H1 (cell line): ENCODE data around the gene NCLN. TPM values are rescaled to one million over a fixed set of nuclear protein-coding genes. Genes with fewer than 3 reads are reported as not detected.

Experiments used
- CBX8 ChIP-seq: fragments of 300-800, 300-1000 bp; sonication (generic); IDR thresholded peaks from 2 replicates; pipeline ENCODE4 v1.7.1; 2016; ENCODE audit warnings: low read depth, low read length, borderline replicate concordance
- CEBPB ChIP-seq: IDR thresholded peaks from 2 replicates; pipeline ENCODE4 v1.6.1; 2012; ENCODE audit warnings: low read depth, low read length
- SIX5 ChIP-seq: IDR thresholded peaks from 2 replicates; pipeline ENCODE4 v1.6.1; 2011; ENCODE audit warnings: mild to moderate bottlenecking, low read depth, low read length
- polyA plus RNA-seq, 7 experiments: library from polyadenylated mRNA; depleted of rRNA in 3 of 7; stranded (reverse) in 5 of 7; unstranded in 2 of 7; fragments of >200 nt in 5 of 7; fragments of 200-250 nt in 2 of 7; gene quantifications; 1 replicate in 5 of 7; 2 replicates in 1 of 7; 4 replicates in 1 of 7; pipeline versions ENCODE4 v1.2.1 to v1.2.3, GENCODE V29; 2011 to 2013; ENCODE audit warnings: missing spikeins in 2 of 7, mixed read lengths in 2 of 7
- total RNA-seq: library from RNA; stranded (reverse); fragmentation: NEBNext Ultra II Directional; extraction: Animal tissue kit (Norgen Biotek cat#: 25700); gene quantifications from 2 replicates; pipeline ENCODE4 v1.2.1, GENCODE V29; 2021
- TF ChIP-seq, protein P1 (sequence below): IDR thresholded peaks from 2 replicates; pipeline ENCODE4 v1.6.1; 2011; ENCODE audit warnings: low read length, improper control_type of control experiment

The NCLN gene
- total and polyA plus RNA-seq, 2 of the 8 experiments (the other 6 are each of a cell fraction or from before 2014, with no cell fraction given) = 89.2 to 103 TPM

DNA sequence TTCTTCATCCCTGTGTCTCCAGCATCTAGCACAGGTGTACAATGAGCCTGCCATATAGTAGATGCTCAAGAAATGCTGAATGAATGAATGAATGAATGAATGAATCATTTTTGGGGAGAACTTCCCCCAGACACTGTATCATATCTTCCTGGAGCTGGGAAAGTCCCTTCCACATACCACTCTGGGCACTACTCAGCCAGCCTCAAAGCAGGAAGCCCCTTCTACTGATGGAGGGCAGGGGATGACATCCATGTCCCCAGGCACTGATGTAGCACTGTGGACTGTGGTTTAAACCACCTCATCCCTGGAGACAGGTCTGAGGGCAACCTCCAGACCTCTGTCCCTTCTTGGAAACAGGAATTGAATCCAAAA is 45.1 kb upstream of the NCLN start (continued):
- no peak for TF ChIP-seq CBX8
- TF ChIP-seq SIX5 = no peak
- no peak for TF ChIP-seq CEBPB
- TF ChIP-seq, protein P1, sequence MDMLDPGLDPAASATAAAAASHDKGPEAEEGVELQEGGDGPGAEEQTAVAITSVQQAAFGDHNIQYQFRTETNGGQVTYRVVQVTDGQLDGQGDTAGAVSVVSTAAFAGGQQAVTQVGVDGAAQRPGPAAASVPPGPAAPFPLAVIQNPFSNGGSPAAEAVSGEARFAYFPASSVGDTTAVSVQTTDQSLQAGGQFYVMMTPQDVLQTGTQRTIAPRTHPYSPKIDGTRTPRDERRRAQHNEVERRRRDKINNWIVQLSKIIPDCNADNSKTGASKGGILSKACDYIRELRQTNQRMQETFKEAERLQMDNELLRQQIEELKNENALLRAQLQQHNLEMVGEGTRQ = no peak
